HG03575 (cell line): ENCODE measurements around the gene MRGPRD.

Experiments used
- ATAC-seq: cut with Tn5 transposase; IDR thresholded peaks from one replicate; pipeline ENCODE4 v1.9.1; 2021; ENCODE audit not compliant: unreplicated experiment, insufficient number of reproducible peaks, low FRiP score; ENCODE audit errors: extremely low read depth

The MRGPRD gene

DNA sequence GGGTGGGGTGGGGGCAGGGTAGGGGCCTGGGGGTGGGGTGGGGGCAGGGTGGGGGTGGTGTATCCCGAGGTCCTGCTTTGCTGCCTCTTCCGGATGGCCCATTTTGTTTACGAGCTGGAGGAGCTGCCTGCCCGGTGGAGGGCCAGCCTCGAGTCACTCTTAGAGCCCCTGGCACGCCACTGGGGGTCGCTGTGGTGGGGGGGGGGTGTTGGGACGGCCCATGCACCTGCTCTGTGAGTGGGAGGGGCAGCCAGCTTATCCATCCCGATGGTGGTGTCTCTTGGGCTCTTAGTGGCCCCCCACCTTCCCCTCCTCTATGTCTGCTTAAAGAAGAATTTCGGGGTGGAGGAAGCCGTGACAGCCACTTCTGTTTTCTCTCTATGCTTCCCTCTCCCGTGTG lies 24.6 kb downstream of the MRGPRD start:
- ATAC-seq, result no peak

DNA sequence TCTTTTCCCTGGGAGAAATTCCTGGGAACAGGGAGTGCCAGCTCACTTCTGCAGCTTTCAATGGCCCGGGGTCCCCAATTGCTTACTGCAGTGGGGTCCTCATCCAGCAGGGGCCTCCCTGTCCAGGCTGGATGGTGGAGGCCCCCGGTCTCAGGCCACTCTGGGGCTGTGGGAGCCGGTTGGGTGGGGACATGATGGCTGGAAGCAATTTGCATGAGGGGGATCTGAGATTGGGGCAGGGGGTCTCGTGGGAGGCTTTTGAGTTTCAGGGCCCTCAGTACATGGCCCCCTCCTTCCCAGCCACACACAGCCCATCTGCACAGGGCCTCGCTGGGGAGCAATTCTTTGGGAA lies 25.2 kb downstream of the MRGPRD start:
- ATAC-seq, result no peak

DNA sequence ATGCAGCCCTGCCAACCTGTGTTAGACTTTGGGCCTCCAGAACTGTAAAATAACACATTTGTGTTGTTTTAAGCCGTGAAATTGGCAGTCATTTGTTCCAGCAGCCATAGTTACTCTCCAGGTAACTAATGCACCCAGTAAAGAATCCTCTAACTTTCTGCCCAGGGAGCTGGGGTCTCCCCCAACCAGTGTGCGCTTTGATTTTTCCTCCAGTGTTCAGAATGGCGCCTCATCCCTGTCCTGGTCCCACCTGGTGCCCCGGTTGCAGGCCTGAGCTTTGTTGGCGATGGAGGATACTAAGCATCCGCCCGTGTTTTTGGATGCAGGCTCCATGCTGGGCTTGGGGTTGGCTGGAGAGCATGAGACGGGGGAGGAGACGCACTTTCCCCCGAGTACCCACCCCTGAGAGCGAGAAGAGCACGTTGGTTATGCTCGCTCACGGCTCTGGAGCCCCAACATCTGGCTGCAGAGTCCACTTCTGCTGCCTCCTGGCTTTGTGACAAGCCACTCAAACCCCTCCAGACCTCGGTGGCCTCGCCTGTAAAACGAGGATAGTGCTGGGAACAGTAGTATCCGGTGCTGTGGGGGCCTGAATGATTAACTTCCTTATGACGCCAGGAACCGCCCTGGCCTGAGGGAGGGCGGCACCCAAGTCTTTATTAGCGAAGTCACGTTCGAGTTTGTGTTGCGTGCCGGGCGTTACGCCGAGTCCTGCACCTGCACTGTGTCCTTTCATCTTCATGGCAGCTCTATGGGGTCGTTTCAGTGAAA lies 25.8 kb downstream of the MRGPRD start:
- no peak for ATAC-seq

DNA sequence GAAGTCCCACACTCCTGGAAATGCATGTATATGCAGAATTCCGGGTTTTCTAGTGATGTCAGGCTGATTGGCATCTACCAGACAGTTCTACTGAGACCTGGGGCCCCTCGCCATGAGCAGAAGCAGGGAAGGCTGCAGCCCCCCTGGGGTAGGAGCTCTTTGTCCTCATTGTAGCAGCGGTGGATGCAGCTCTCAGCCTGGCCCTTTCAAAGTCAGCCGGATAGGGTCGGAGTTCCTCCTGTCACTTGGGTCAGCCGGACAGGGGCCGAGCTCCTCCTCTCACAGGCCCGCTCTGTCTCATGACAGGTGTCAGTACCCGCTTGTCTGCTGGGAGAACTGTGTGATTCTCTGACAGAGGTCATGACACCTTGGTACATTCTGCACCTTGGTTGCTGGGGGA lies 30.0 kb downstream of the MRGPRD start:
- ATAC-seq, result no peak

DNA sequence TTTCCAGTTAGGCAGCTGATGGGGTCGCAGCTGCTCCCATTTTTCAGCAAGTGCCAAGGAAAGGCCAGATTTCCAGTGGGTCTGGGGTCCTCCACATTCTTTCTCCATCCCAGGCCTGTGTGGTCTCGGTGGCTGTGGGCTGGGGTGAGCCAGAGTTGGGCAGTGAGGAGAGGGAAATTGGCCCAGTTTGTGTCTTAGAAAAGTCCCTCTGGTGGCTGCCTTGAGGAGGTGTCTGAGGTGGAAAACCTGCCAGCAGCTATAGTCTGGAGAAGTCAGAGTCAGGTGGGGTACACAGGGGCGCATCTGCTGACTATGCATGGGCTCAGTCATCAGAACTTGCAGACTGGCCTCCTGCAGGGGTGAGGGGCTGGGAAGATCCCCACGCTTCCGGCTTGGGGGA lies 30.5 kb downstream of the MRGPRD start:
- no peak for ATAC-seq

DNA sequence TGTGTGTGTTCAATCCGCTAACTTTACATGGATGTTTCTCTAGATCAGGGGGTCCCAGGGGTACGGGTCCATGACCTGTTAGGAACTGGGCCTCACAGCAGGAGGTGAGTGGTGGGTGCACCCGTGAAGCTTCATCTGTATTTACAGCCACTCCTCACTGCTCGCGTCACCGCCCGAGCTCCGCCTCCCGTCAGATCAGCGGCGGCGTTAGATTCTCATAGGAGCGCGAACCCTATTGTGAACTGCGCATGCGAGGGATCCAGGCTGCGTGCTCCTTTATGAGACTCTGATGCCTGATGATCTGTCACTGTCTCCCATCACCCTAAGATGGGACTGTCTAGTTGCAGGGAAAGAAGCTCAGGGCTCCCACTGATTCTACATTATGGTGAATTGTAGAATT lies 31.9 kb downstream of the MRGPRD start:
- no peak for ATAC-seq

DNA sequence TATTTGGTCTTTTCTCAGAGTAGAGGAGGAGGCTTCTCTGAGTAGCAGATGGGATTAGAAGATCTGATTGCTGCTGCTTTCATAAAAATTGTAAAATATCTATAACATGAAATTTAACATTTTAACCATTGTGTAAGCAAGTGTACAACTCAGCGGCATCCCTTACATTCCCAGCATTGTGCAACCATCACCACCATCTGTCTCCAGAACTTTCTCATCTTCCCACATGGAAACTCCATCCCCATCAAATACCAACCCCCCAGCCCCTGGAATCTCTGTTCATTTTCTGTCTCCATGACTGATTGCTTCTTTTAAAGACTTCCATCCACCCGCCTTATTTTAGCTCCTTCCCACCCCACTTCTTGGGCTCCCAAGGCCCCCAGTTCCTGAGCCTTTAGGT lies 32.3 kb downstream of the MRGPRD start:
- no peak for ATAC-seq

DNA sequence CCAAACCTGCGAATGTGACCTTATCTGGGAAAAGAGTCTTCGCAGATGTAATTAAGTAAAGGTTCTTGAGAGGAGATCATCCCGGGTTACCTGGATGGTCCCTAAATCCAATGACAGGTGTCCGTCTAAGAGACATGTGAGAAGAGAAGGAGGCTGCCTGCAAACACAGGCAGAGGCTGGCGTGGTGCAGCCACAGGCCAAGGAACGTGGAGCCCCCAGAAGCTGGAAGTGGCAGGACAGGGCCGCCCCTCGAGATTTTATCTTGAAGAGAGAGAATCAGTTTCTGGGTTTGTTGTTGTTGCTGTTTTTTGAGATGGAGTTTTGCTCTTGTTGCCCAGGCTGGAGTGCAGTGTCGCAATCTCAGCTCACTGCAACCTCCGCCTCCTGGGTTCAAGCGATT lies 33.6 kb downstream of the MRGPRD start:
- ATAC-seq, result no peak

DNA sequence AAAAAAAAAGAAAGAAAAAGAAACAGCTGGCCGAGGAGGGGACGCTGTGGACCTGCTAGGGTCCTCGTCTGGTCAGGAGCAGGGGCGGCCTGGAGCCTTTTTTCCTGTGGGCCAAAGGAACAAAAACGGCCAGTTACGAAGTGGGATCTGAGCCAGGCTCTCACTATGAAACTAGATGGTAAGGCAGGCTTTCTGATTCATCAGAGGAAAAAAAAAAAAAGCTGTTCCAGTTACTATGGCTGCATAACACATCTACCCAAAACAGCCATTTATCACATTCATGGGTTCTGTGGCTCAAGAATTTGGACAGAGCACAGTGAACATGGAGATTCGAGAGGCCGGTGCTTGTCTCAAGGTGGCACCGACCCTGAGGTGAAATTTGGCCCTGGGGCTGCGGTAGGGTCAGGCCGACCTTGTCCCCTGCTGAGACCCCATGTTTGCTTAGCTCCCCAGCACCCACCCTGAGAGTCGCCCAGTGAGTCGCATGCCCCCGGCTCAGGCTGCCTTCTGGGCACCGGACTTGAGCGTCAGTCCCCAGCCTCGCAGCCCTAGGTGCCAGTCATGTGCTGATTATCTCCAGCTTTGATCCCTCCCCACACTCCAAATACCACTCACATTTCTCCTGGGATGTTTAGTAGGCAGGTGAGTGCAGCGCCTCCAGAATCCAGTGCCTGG lies 34.2 kb downstream of the MRGPRD start:
- no peak for ATAC-seq

DNA sequence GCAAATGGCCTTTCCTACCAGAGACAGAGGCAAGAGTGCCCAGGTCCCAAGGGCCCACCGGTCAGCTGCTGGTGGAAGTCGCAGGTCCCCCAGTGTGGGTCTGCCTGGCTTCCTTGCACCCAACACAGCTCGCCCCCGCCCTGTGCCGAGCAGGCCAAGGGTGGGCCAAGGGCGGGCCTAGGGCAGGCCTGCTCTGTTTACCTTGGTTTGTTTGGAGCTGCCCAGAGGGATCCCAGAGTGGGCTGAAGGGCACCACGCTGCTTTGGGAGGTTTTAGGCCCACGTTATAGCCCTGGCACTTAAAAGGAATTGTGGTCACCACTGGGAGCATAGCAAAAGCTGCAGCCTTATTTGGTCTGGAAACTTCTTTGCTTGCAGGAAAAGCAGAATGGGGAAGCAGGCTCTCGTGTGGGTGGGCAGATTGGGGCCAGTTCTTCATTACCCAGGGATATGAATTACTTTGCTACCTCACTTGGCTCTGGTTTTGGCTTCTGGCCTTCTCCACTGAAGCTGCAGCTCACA lies 38.0 kb downstream of the MRGPRD start:
- ATAC-seq, result no peak

DNA sequence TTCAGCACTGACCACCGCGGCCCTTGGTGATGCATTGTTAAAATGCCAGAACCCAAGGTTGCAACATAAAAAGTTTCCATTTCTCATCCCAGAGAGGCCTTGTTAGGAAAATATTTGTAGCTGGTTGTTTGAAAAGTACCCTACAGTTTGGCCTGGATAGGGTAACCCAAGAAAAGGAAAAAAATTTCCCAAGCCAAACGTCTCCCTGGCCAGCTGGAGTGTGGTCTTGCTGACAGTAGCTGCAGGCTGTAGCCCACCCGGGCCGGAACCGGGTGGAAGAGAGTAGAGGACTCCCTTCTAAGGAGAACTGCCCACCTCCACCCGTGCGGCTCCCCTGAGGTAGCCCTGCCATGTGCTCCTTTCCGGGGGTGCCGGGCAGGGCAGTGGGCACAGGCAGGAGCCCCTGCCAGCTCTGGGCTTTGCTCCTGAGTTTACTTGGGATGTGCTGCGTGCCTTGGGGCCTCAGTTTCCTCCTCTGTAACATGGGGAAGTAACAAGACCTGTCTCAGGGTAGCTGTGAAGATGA lies 38.6 kb downstream of the MRGPRD start:
- ATAC-seq, result no peak

DNA sequence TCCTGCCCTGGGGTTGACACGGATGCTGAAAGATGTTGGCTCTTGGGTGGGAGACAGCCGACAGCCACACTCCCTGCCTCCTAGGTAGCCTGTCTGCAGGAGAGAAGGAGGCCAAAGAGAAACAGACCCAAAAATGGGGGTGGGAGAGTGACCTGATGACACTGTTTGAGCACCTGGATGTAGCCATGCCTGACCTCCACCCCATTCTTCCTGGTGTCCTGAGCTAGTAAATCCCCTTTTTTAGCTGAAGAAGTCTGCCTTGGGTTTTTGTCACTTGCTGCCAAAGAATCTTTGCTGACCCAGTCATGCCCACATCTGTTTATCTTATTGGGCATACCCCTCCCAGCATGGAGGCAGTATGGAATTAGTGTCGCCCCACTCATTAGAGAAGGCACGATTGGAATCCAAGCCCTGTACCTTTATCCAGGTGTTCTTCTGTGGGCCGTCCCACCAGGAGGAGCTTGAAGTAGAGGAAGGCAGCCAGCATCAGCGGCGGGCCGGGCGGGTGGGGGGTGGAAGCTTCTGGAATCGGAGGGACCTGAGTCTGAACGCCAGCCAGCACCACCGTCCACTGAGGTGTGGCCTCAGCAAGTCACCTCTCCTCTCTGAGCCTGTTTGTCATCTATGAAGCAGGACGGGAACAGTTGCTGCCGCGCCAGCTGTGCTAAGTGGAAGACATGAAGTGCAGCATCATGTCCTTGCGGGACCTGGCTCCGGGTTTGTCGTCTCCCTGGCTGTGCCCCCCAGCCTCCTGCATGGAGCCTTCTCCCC lies 39.3 kb downstream of the MRGPRD start:
- no peak for ATAC-seq

DNA sequence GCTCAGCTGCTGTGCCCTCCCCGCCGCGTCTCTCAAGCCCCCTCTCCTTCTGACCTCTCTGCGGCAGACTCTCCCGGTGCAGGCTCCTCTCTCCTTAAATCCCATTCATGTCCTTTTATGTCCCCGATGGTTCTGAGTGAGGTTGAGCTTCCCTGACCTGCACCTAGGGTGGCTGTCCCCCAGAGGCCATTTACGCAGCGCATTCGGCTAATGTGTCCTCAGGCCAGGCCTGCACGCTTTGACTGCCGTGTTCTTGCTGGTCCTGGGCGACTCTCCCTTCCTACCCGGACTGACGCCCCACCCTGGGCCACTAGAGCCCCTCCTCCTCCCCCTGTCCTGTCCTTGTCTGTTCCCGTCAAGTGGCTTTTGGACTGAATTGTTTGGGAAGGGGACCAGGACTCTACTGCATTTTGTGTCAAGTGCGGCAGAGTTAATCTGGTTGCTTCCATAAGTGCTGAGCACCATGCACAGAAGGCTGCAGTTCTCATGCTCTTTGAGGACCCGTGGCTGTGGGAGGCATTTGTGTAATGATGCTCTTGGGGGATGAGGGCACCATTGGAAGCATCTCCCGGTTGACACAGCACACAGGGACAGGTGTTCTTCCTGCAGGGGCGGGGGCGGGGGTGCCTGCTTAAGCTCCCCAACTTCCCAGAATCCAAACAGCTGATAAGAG lies 40.0 kb downstream of the MRGPRD start:
- no peak for ATAC-seq

DNA sequence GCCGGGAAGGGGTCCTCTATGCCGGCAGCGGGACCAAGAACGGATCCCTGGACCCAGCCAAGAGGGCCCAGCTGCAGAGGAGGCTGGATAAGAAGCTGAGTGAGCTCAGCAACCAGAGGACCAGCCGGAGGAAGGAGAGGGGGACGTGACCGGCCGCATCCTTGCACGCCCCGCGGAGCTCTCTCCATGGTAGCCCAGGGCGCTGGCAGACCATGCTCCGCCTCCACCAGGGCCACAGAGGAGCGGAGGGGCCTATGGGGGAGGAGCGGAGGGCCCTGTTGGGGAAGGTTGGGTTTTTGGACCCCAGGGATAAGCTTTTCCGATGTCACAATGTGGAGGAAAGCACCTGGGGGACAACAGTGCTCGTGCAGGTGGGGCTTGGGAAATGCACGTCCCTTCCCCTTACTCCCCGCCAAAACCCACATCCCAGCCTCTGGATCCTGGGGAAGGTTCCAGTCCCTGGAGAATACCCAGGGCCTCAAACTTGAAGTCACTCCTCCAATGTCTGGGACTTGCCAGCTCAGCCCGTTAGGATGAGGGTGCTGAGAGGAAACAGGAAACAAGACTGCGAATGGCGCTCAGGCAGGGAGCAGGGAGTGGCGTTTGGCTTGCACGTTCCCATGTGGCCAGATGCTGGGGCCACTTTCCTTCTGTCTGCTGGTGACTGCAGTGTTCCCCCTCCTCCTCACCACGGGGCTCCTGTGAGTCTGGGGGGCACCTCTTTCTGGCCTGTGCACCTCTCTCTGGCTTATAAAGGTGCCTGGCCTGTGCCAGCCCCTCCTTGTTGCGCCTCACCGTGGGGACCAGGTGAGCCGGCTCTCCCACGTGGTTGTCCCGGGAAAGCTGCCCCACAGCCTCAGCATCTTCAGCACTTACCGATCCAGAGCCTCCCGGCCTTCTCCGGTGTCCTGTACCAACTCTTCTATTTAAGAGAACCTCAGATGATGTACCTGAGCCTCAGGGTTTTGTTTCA lies 40.9 kb downstream of the MRGPRD start:
- no peak for ATAC-seq

DNA sequence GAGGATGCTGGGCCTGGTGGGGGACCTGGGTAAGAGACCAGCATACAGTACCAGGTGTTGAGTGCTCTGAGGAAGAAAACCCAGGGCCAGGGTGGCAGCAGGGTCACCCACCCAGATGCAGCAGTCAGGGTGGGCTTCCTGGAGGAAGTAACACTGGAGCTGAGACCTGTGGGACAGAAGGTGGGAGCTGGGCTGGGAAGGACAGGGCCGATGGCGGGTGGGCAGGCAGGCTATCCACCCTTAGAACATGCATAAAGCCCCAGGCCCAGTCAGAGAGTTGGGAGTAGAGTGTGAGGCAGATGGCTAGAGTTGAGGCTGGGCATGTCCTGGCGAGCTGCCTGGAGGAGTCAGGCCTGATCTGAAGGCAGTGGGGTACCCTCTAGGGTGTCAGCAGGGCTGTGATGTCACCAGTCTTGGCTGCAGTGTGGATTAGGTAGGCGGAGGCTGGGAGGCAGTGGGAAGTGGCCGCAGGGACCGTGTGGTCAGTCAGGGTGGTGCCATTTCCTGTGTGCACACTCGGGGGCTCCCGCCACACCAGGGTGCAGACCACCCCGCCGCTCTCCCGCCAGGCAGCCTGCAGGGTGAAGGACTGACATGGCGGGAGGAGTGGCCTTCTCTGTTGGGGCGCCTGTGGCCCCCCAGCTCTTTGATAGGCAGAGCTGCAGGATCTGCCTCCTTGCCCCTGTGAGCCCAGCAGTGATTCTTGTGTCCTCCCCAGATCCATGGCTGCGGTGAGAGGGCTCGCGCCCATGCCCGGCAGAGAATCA lies 41.8 kb downstream of the MRGPRD start:
- no peak for ATAC-seq

DNA sequence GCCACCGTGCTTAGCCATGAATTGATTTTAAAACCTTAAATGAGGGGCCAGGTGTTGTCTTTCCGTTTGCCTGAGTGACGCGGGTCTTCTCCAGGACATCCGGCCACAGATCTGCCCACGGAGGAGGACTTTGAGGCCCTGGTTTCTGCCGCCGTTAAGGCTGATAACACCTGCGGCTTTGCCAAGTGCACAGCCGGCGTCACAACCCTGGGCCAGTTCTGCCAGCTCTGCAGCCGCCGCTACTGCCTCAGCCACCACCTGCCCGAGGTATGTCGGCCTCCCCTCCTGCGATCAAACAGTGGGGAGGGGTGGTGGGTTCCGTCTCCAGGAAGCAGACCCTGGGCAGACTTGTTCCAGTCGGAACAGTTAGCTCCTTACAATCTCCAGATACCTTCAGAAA lies 42.7 kb downstream of the MRGPRD start:
- no peak for ATAC-seq
